Left kidney (tissue), 2 donors: ENCODE results near the gene ATR. TPM values are rescaled to one million over a fixed set of nuclear protein-coding genes. Genes with fewer than 3 reads are reported as not detected.

Source experiments
- DNase-seq: peaks from one replicate; pipeline ENCODE4 v3.0.0-alpha.2; 2013
- polyA plus RNA-seq: library from polyadenylated mRNA; unstranded; fragments of 120-200 nt; gene quantifications from one replicate; pipeline ENCODE4 v1.2.1, GENCODE V29; 2013; ENCODE audit not compliant: insufficient read length

ATR gene
- polyA plus RNA-seq, 1 donor: 40.0 TPM

DNA sequence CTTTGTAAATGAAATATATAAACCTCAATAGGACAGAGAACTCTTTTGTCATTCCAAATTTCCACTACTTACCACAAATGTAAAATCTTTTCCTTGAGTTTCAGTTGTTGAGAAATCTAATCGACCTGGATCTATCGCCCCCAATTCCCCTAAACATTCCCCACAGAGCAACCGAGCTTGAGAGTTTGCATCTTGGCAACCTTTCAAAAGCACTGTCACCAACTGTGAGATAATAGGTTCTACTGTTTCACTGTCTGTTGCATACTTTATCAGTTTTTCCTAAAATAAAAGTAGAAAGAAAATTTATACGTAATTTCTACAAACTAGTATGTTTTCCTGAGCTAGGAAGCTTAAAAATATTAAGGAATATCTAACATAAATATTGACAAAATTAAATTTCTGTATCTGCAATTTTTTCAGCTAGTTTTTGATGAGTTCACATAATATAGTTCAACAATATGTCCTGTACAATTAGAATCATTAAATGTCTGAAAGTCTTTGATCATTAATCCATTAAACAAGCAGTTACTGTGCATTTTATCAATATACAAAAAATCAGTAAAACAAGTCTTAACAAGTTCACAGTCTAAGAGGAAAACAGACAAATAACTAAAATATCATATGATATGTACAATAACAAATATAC is 54.5 kb downstream of the ATR start:
- no peak for DNase-seq

GRCh38 chr3:142509079-142509478 is 69.5 kb downstream of the ATR start:
- DNase-seq: no peak

- DNase-seq: no peak
Observed at GRCh38 chr3:142507241-142507640, 71.3 kb downstream of the ATR start.

DNA sequence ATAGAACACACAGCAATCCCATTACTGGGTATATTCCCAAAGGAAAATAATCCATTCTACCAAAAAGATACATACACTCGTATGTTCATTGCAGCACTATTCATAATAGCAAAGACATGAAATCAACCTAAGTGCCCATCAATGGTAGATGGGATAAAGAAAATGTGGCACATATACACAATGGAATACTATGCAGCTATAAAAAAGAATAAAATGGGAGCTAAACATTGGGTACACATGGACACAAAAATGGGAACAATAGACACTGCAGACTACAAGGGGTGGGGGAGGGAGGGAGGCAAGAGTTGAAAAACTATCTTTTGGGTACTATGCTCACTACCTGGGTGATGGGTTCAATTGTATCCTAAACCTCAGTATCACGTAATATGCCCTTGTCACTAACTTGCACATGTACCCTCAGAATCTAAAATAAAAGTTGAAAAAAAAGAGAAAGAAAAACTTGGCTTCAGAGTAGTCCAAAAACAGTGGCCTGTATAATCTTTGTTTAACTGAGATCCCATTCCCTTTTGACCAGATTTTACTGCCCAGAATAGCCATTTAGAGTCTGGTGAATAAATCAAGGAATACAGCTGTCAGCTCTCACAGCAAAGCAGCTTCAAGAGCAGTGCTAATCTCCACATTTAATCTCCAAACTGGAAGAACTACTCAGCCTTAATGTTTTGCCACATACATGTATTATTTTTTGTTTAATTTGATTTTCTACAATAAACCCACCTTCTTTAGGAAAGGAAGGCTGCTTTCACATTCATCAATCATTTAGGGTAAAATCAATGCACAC is 76.1 kb downstream of the ATR start:
- DNase-seq: no peak

- DNase-seq: no peak
Observed at GRCh38 chr3:142501004-142501926, 77.3 kb downstream of the ATR start.

- no peak for DNase-seq
Observed at GRCh38 chr3:142500211-142500610, 78.3 kb downstream of the ATR start.

GRCh38 chr3:142498397-142499180 is 79.9 kb downstream of the ATR start:
- no peak for DNase-seq

DNA sequence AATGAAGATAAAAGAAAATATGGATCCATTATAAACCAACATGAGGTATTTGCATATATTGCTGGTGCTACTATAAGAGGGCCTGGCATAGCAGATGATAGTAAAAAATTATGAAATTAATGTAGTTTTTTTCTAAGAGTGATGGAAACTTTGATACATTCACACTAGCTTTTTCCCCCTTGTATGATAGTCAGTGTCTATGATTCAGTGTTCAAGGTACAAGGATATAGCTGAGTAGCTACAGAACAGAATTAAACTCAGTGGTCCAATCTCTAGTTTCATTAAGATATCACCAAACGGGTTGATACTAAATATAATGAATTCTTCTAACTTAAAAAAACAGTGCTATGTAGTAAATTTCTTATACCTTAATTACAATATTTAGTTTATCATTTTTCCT is 80.8 kb downstream of the ATR start:
- no peak for DNase-seq

- no peak for DNase-seq
Observed at GRCh38 chr3:142495103-142495502, 83.4 kb downstream of the ATR start.

- DNase-seq: no peak
Observed at GRCh38 chr3:142492184-142492583, 86.3 kb downstream of the ATR start.

DNA sequence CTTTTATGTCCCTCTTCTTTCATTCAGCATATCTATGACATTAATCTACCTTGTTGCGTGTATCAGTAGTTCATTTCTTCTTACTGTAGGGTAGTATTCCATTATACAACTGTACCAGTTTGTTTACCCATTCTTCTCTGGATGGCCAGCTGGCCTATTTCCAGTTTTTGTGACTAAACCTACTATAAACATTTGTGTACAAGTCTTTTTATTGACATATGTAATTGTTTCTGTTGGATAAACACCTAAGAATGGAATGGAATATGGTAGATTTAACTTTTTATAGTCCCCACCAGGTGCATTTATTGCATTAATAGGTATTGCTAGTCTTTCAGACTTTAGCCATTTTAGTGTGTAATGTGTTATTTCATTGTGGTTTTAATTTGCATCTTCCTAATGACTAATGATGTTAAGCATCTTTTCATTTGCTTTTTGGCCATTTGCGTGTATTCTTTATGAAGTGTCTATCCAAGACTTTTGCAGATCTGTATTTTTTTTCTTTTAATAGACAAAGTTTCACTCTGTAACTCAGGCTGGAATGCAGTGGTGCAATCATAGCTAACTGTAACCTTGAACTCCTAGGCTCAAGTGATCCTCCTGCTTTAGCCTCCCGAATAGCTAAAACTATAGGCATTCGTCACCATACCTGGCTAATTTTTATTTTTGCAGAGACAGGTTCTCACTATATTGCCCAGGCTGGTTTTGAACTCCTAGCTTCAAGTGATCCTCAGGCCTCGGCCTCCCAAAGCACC is 88.8 kb downstream of the ATR start:
- no peak for DNase-seq

DNA sequence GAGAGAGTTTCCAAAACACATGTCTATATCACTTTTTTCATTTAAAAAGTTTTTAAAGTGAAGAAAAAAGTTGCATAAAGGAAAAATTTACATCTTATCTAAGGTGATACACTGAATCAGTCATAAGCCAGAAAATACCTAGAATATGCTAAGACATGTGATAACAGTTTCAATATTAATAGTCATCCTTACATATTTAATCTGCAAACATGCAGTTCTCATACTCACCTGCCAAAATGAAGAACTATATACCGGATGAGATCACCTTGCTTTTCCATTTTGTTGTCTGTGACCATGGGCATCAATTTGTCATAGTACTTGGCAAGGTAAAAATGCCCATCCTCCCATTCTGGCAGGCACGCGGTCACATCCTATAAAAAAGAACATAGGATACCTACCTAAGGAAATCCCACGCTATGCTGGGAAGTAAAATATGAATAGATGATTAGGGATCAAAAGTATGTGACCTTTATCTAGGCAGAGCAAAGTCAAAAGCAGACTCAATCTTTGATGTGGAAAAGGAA is 93.6 kb downstream of the ATR start:
- no peak for DNase-seq

GRCh38 chr3:142481196-142481595 is 97.3 kb downstream of the ATR start:
- no peak for DNase-seq

DNA sequence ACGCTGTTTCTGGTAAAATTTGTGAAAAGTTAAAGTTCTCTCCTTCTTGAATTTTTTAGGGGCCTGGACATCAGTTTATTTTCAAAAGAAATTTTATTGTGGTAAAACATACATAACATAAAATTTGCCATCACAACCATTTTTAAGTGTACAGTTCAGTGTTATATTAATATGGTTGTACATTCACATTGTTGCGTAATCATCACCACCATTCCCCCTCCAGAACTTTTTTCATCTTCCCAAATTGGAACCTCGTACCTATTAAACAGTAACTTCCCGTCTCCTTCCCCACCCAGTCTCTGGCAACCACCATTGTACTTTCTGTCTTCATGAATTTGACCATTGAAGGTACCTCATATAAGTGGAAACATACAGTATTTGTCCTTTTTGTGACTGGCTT is 107.7 kb downstream of the ATR start:
- no peak for DNase-seq

DNA sequence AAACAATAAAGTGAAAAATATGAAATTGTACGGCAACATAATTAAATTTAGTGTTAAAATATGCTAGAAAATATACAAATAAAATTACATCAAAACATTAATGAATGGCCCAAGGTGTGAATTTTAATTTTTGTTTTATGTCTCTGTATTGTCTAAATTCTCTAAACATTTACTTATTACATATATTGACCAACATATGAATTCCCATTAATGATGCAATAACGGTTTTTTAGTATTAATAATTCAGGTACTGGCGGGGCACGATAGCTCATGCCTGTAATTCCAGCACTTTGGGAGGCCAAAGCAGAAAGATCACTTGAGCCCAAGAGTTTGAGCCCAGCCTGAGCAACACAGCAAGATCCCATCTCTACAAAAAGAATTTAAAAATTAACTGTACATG is 110.1 kb downstream of the ATR start:
- DNase-seq: no peak

- DNase-seq: no peak
Observed at GRCh38 chr3:142467768-142468167, 110.8 kb downstream of the ATR start.

- DNase-seq: no peak
Observed at GRCh38 chr3:142460689-142461088, 117.8 kb downstream of the ATR start.

DNA sequence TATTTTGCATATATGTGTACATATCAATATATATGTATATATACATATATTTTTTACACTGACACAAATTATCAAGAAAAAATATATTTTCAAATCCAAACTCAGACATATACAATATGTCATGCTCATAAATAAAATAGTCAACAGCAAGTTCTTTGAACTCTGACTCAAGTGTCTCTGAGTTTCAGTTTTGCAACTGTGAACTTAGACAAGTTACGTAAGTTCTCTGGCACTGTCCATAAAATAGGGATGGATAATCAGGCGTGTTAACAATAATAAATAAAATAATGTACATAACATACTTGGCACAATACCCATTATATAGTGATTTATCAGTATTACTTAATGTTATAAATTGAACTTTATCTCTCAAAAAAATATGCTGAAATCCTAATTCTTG is 118.6 kb downstream of the ATR start:
- no peak for DNase-seq

GRCh38 chr3:142459096-142459495 is 119.4 kb downstream of the ATR start:
- no peak for DNase-seq

DNA sequence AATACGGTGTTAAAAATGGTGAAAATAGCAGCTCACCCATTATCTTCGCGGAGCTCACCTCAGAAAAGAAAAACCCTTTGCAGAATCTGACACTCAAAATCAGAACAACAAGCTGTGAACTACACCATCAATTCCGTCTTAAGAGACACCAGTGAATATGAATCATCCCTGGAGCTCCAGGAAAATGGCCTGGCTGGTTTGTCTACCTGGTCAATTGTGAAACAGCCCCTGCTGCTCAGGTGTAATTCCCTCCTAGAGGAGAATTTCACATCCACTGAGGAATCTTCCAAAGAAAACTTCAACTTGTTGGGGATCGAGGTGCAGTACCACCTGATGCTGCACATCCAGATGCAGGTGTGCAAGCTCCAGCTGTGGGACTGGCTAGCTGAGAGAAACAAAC is 127.7 kb downstream of the ATR start:
- no peak for DNase-seq

DNA sequence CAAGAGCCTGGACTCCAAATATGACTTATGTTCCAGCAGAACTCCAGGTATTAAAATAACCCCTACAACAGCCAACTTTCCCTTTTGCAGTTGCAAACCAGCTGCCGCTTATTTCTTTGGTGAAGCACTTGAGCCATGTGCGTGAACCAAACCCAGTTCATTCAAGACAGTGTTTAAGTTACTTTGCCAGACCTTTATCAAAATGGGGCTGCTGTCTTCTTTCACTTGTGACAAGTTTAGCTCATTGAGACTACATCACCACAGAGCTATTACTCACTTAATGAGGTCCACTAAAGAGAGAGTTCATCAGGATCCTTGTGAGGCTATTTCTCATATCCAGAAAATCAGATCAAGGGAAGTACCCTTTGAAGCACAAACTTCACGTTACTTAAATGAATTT is 128.3 kb downstream of the ATR start:
- no peak for DNase-seq
